ENCODE results near the gene PHACTR1. TPM values are rescaled to one million over a fixed set of nuclear protein-coding genes. Genes with fewer than 3 reads are reported as not detected.
"Not testable (repeated sequence)": the region's sequence is repeated elsewhere in the genome, so short reads cannot be mapped to it uniquely, and the experiment has no call there.

The PHACTR1 gene
- total RNA-seq, 5 donors from 2014 or later (not counting 1 experiment from before 2014, with no cell fraction given), result 0.63 to 2.6 (median 1.1) TPM

DNA sequence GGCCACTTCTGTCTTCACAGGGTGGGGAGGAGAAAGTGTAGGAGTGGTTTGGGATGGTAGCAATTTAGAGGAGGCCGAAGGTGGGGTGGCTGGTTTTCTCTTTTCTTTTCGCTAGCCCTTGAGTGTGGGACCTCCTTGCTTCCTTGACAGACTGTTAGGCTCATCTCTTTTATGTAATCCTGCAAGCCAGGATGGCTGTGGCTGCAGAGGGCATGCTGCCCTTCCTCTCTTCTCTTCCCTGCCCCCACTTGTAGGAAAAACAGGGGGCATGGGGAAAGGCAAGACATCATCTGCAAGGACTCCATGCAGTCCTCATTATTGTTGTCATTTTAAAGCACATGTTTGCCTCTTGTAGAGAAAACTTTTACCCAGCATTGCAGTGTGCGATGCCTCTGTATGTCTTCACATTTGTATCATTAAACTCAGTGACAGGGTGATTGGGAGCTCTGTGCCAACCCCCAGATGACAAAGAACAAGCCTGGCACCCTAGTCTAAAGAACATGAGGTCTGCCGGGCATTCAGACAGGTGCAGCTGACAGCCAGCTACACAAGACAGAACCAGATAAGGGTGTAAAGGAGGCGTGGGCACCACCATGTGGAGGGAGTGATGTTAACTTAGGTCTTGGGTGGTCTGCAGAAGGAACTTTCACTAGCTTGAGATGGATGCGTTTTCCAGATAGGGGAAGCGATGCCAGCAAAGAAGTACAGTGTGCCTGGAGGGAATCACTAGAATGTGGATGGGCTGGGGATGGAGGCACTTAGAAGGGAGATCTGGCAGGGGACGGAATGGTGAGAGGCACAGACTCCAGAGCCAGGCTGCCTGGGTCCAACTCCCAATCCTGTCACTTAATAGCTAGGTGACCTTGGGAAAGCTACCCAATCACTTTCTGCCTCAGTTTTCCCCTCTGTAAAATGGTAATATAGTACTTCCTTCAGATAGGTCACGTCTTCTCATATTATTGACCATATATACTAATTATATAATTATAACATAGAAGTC is 404.2 kb downstream of the PHACTR1 start:
- DNase-seq, result no peak
- no peak overlapping the region for H3K4me3 Mint-ChIP-seq
- no peak overlapping the region for H3K4me3 ChIP-seq (ENCODE audit: control insufficient read depth in 1 of 2, extremely low read depth in 1 of 2, low read length in 1 of 2)
- no peaks in the 10 kb centered on the region for H3K4me1 ChIP-seq (ENCODE audit: control insufficient read depth in 1 of 2, extremely low read depth in 1 of 2, insufficient read depth in 2 of 2, low read length in 2 of 2)
- 35% methylated on average over 3 of the region's 9 CpGs for WGBS (ENCODE audit: insufficient coverage)
- ATAC-seq (replicated peaks in 1 of 4), result no peak
- ChIA-PET CTCF (no interaction called here), POLR2A (no interaction called here)
- no peaks in the 10 kb centered on the region for H3K36me3 ChIP-seq (ENCODE audit: control insufficient read depth in 2 of 2, extremely low read depth in 1 of 2, insufficient read depth in 1 of 2, low read length in 1 of 2)
- peaks cover 27 to 30% of the 10 kb centered on the region in 2 donors for H3K27me3 Mint-ChIP-seq
- no peaks in the 10 kb centered on the region for H3K9me3 ChIP-seq
- H3K27ac Mint-ChIP-seq, result no peak overlapping the region
- H3K27me3 ChIP-seq (replicated peaks in 1 of 2; ENCODE audit: control insufficient read depth in 2 of 2, extremely low read depth in 1 of 2, insufficient read depth in 2 of 2, low read length in 1 of 2), result peaks cover 0 to 21% of the 10 kb centered on the region in 2 experiments
- no peaks in the 10 kb centered on the region for H3K9me3 Mint-ChIP-seq
- no peaks in the 10 kb centered on the region for H3K4me1 Mint-ChIP-seq
- H3K27ac ChIP-seq (ENCODE audit: low read length), result no peak overlapping the region
- no peaks in the 10 kb centered on the region for H3K36me3 Mint-ChIP-seq

DNA sequence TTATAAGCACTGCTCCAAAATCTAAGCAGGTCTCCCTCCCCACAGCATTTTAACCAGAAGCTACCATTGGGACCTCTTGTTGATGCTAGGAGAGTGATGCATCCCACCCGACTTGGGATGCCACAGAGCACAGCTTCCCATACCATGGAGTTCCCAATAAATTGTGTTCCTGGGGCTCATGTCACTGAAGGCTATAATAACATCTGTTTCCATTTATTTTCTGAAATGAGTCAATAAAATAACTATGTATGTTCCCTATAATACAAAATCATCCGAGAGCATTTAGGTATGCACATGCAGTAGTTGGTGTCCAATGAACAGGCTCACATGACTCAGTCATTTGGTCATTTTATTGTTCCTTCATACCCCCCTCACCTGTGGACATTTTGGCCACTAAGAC is 407.6 kb downstream of the PHACTR1 start:
- ATAC-seq (replicated peaks in 1 of 4), result no peak
- peaks cover 13 to 27% of the 10 kb centered on the region in 2 donors for H3K27me3 Mint-ChIP-seq

DNA sequence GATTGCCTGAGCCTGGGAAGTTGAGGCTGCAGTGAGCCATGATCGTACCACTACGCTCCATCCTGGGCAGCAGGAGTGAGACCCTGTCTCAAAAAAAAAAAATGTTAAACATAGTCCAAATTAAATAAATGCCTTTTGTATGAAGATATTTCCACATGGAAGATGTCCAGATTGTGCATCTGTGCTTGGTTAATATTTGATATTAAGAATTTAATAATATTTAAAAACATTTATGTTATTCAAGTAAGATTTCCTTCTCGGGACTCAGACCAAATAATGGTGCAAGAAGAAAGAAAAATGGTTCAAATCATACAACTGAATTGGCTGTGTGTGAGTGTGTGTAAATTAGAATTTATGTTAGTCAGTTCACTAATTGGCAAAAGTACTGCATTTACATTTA is 409.3 kb downstream of the PHACTR1 start:
- no peak overlapping the region for H3K4me3 Mint-ChIP-seq
- Histone ChIP-seq H3K27ac (ENCODE audit: low read length) (no peak overlapping the region), H3K36me3 (ENCODE audit: control insufficient read depth in 2 of 2, extremely low read depth in 1 of 2, insufficient read depth in 1 of 2, low read length in 1 of 2) (no peaks in the 10 kb centered on the region), H3K9me3 (no peaks in the 10 kb centered on the region), H3K27me3 (replicated peaks in 1 of 2; ENCODE audit: control insufficient read depth in 2 of 2, extremely low read depth in 1 of 2, insufficient read depth in 2 of 2, low read length in 1 of 2) (peaks cover 0 to 18% of the 10 kb centered on the region in 2 experiments), H3K4me3 (ENCODE audit: control insufficient read depth in 1 of 2, extremely low read depth in 1 of 2, low read length in 1 of 2) (no peak overlapping the region), H3K4me1 (ENCODE audit: control insufficient read depth in 1 of 2, extremely low read depth in 1 of 2, insufficient read depth in 2 of 2, low read length in 2 of 2) (no peaks in the 10 kb centered on the region)
- ATAC-seq (replicated peaks in 1 of 4), result no peak
- no peak overlapping the region for H3K27ac Mint-ChIP-seq
- ChIA-PET POLR2A (no interaction called here), CTCF (no interaction called here)
- DNase-seq, result no peak
- peaks cover 3 to 17% of the 10 kb centered on the region in 2 donors for H3K27me3 Mint-ChIP-seq
- H3K4me1 Mint-ChIP-seq, result no peaks in the 10 kb centered on the region
- WGBS (ENCODE audit: insufficient coverage), result no CpG with 5 or more reads among the region's 3 CpGs
- H3K36me3 Mint-ChIP-seq, result no peaks in the 10 kb centered on the region
- no peaks in the 10 kb centered on the region for H3K9me3 Mint-ChIP-seq

More for the DNA sequence above, 407.6 kb downstream of the PHACTR1 start:
- H3K36me3 ChIP-seq (ENCODE audit: control insufficient read depth in 2 of 2, extremely low read depth in 1 of 2, insufficient read depth in 1 of 2, low read length in 1 of 2), result no peaks in the 10 kb centered on the region
- ChIA-PET CTCF (no interaction called here), POLR2A (no interaction called here)
- H3K9me3 ChIP-seq, result no peaks in the 10 kb centered on the region
- H3K4me3 Mint-ChIP-seq, result no peak overlapping the region
- no peak overlapping the region for H3K4me3 ChIP-seq (ENCODE audit: control insufficient read depth in 1 of 2, extremely low read depth in 1 of 2, low read length in 1 of 2)
- no peaks in the 10 kb centered on the region for H3K4me1 Mint-ChIP-seq
- H3K36me3 Mint-ChIP-seq, result no peaks in the 10 kb centered on the region
- H3K27ac Mint-ChIP-seq, result no peak overlapping the region
- 83% methylated on average over 1 of the region's 2 CpGs for WGBS (ENCODE audit: insufficient coverage)
- H3K27me3 ChIP-seq (replicated peaks in 1 of 2; ENCODE audit: control insufficient read depth in 2 of 2, extremely low read depth in 1 of 2, insufficient read depth in 2 of 2, low read length in 1 of 2), result peaks cover 0 to 24% of the 10 kb centered on the region in 2 experiments
- no peaks in the 10 kb centered on the region for H3K4me1 ChIP-seq (ENCODE audit: control insufficient read depth in 1 of 2, extremely low read depth in 1 of 2, insufficient read depth in 2 of 2, low read length in 2 of 2)
- DNase-seq, result no peak
- H3K9me3 Mint-ChIP-seq, result no peaks in the 10 kb centered on the region
- H3K27ac ChIP-seq (ENCODE audit: low read length), result no peak overlapping the region

DNA sequence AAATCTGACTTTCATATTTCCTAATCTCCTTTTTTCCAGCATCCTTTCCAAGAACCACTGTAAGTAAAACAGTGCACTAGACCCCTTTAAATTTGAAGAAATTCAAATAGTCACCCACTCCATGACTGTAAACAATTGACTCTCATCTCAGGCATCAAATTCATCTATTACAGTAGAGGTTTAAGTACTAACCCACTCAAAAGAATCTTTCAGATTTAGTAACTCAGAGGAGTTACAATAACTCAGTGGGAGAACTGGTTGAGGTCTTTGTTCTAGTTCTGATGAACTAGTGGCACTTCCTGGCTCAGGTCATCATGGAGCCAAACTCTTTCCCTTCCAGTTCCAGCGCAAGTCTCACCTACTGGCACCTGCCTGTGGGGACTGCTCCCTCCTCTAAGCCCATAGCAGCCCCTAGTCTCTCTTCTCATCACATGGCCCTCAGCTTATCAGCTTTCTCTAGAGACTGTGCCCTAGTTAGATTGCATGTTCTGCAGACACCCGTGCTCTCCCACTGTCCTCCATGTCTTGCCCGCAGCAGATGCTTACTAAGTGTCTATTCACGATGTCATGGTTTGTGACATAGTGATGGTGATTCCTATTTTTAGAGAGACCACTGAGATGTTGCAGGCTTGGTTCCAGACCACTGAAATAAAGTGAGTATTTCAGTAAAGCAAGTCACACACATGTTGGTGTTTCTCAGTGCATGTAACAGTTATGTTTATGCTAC is 415.5 kb downstream of the PHACTR1 start:
- H3K9me3 ChIP-seq, result no peaks in the 10 kb centered on the region
- H3K27ac ChIP-seq (ENCODE audit: low read length), result no peak overlapping the region
- WGBS (ENCODE audit: insufficient coverage), result 100% methylated on average over 4 of the region's 4 CpGs
- Mint-ChIP-seq H3K9me3 (no peaks in the 10 kb centered on the region), H3K36me3 (no peaks in the 10 kb centered on the region), H3K4me1 (no peaks in the 10 kb centered on the region), H3K27ac (no peak overlapping the region), H3K4me3 (no peak overlapping the region), H3K27me3 (peaks cover 0 to 5% of the 10 kb centered on the region in 2 donors)
- no peak for DNase-seq
- H3K4me1 ChIP-seq (ENCODE audit: control insufficient read depth in 1 of 2, extremely low read depth in 1 of 2, insufficient read depth in 2 of 2, low read length in 2 of 2), result no peaks in the 10 kb centered on the region
- H3K27me3 ChIP-seq (replicated peaks in 1 of 2; ENCODE audit: control insufficient read depth in 2 of 2, extremely low read depth in 1 of 2, insufficient read depth in 2 of 2, low read length in 1 of 2), result peaks cover 0 to 2% of the 10 kb centered on the region in 2 experiments
- POLR2A ChIA-PET, result interaction anchor here in 1 of 2 donors (0.5 kb wide), 1 partner anchor 1922 kb away, joined by 4 read pairs; no protein-coding TSS in a partner anchor
- no peaks in the 10 kb centered on the region for H3K36me3 ChIP-seq (ENCODE audit: control insufficient read depth in 2 of 2, extremely low read depth in 1 of 2, insufficient read depth in 1 of 2, low read length in 1 of 2)
- CTCF ChIA-PET, result no interaction called here
- no peak for ATAC-seq (replicated peaks in 1 of 4)
- no peak overlapping the region for H3K4me3 ChIP-seq (ENCODE audit: control insufficient read depth in 1 of 2, extremely low read depth in 1 of 2, low read length in 1 of 2)

DNA sequence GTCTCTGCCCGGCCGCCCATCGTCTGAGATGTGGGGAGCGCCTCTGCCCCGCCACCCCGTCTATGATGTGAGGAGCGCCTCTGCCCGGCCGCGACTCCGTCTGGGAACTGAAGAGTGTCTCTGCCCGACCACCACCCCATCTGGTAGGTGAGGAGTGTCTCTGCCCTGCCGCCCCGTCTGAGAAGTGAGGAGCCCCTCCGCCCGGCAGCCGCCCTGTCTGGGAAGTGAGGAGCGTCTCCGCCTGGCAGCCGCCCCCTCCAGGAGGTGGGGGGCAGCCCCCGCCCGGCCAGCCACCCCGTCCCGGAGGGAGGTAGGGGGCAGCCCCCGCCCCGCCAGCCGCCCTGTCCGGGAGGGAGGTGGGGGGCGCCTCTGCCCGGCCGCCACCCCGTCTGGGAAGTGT is 417.3 kb downstream of the PHACTR1 start:
- CTCF ChIA-PET; H3K36me3 ChIP-seq (ENCODE audit: control insufficient read depth in 2 of 2, extremely low read depth in 1 of 2, insufficient read depth in 1 of 2, low read length in 1 of 2); H3K4me1 ChIP-seq (ENCODE audit: control insufficient read depth in 1 of 2, extremely low read depth in 1 of 2, insufficient read depth in 2 of 2, low read length in 2 of 2); H3K36me3 Mint-ChIP-seq; ATAC-seq (replicated peaks in 1 of 4); H3K4me1 Mint-ChIP-seq; H3K27me3 Mint-ChIP-seq; H3K4me3 Mint-ChIP-seq; H3K27ac ChIP-seq (ENCODE audit: low read length); POLR2A ChIA-PET; H3K9me3 ChIP-seq; DNase-seq; H3K27ac Mint-ChIP-seq; H3K4me3 ChIP-seq (ENCODE audit: control insufficient read depth in 1 of 2, extremely low read depth in 1 of 2, low read length in 1 of 2); H3K27me3 ChIP-seq (replicated peaks in 1 of 2; ENCODE audit: control insufficient read depth in 2 of 2, extremely low read depth in 1 of 2, insufficient read depth in 2 of 2, low read length in 1 of 2); H3K9me3 Mint-ChIP-seq: not testable (repeated sequence)
- 96% methylated on average over 14 of the region's 32 CpGs for WGBS (ENCODE audit: insufficient coverage)

DNA sequence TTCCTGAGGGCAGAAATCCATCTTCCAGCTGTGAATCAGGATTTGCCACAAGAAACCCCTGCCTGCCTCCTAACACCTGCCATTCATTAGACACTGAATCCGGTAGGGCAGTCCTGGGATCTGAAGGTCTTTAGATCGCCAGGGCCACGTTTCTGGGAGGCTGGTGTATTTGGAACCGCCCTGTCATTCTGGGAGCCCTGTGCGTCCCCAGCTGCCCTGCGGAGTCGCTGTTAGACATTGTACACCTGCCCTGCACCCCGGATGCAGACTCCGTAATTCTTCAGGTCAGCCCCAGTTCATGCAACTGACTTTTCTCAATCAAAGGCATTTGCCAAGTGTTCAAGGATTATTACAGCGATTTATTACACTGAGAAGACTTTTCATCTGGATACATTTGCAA is 418.6 kb downstream of the PHACTR1 start:
- H3K4me3 ChIP-seq (ENCODE audit: control insufficient read depth in 1 of 2, extremely low read depth in 1 of 2, low read length in 1 of 2), result no peak overlapping the region
- no peak overlapping the region for H3K27ac ChIP-seq (ENCODE audit: low read length)
- H3K9me3 ChIP-seq, result no peaks in the 10 kb centered on the region
- WGBS (ENCODE audit: insufficient coverage), result 87% methylated on average over 9 of the region's 10 CpGs
- Mint-ChIP-seq H3K27ac (no peak overlapping the region), H3K9me3 (no peaks in the 10 kb centered on the region), H3K36me3 (no peaks in the 10 kb centered on the region), H3K4me1 (no peaks in the 10 kb centered on the region), H3K4me3 (no peak overlapping the region), H3K27me3 (no peaks in the 10 kb centered on the region)
- POLR2A ChIA-PET, result no interaction called here
- DNase-seq (no peak), ATAC-seq (replicated peaks in 1 of 4) (no peak)
- H3K27me3 ChIP-seq (replicated peaks in 1 of 2; ENCODE audit: control insufficient read depth in 2 of 2, extremely low read depth in 1 of 2, insufficient read depth in 2 of 2, low read length in 1 of 2), result no peaks in the 10 kb centered on the region
- H3K36me3 ChIP-seq (ENCODE audit: control insufficient read depth in 2 of 2, extremely low read depth in 1 of 2, insufficient read depth in 1 of 2, low read length in 1 of 2), result no peaks in the 10 kb centered on the region
- CTCF ChIA-PET, result no interaction called here
- no peaks in the 10 kb centered on the region for H3K4me1 ChIP-seq (ENCODE audit: control insufficient read depth in 1 of 2, extremely low read depth in 1 of 2, insufficient read depth in 2 of 2, low read length in 2 of 2)
